Neutrophil (primary cell): Measurements from ENCODE around the gene OSBPL2.

Experiments
- H3K27ac ChIP-seq: fragments of 200-600 bp; sonication (generic); 2 replicates; pipeline ENCODE4 v1.5.1; 2016; ENCODE audit warnings: mild to moderate bottlenecking, moderate library complexity
- H3K27me3 ChIP-seq: fragments of 200-600 bp; sonication (generic); 2 replicates; pipeline ENCODE4 v1.6.0; 2016; ENCODE audit warnings: mild to moderate bottlenecking
- H3K36me3 ChIP-seq: fragments of 200-600 bp; sonication (generic); 2 replicates; pipeline ENCODE4 v1.5.1; 2017
- H3K4me1 ChIP-seq, 2 experiments: fragments of 200-600 bp in 1 of 2; sonication (generic) in 1 of 2; 1 replicate in 1 of 2; 2 replicates in 1 of 2; pipeline versions ENCODE4 v1.5.1 to v1.6.1; 2013 to 2016; ENCODE audit warnings: low read depth in 1 of 2, low read length in 1 of 2, mild to moderate bottlenecking in 1 of 2, moderate library complexity in 1 of 2; ENCODE audit not compliant: control insufficient read depth in 1 of 2, insufficient read depth in 1 of 2
- H3K4me3 ChIP-seq, 2 experiments: fragments of 200-600 bp in 1 of 2; sonication (generic) in 1 of 2; 1 replicate in 1 of 2; 2 replicates in 1 of 2; pipeline ENCODE4 v1.5.1; 2013 to 2016; ENCODE audit warnings: low read depth in 1 of 2, low read length in 1 of 2, mild to moderate bottlenecking in 1 of 2, moderate library complexity in 1 of 2
- H3K9me3 ChIP-seq: fragments of 200-600 bp; sonication (generic); 2 replicates; pipeline ENCODE4 v1.5.1; 2016
- CTCF ChIP-seq: fragments of 200-600 bp; sonication (generic); IDR thresholded peaks from 2 replicates; pipeline ENCODE4 v1.5.1; 2016; ENCODE audit warnings: antibody characterized with exemption

OSBPL2 gene

GRCh38 chr20:62239278-62239879, 1.1 kb downstream of the OSBPL2 start:
- Histone ChIP-seq H3K9me3 (no peaks in the 10 kb centered on the region), H3K27ac (peak overlapping the region; percentile 99), H3K4me1 (peaks cover 62 to 63% of the 10 kb centered on the region in 2 experiments), H3K4me3 (peak overlapping the region; percentile 73 to 90), H3K27me3 (peaks cover 6% of the 10 kb centered on the region), H3K36me3 (peaks cover 21% of the 10 kb centered on the region)
- TF ChIP-seq CTCF = no peak

- Histone ChIP-seq H3K9me3 (no peaks in the 10 kb centered on the region), H3K27me3 (peaks cover 2% of the 10 kb centered on the region), H3K4me1 (peaks cover 69 to 70% of the 10 kb centered on the region in 2 experiments), H3K27ac (peak overlapping the region; percentile 99), H3K4me3 (peak overlapping the region; percentile 73 to 90), H3K36me3 (peaks cover 27% of the 10 kb centered on the region)
- peak; percentile 10 for TF ChIP-seq CTCF
Measured at GRCh38 chr20:62240020-62240685, 1.8 kb downstream of the OSBPL2 start.

GRCh38 chr20:62241506-62241905, 3.2 kb downstream of the OSBPL2 start:
- Histone ChIP-seq H3K9me3 (no peaks in the 10 kb centered on the region), H3K36me3 (peaks cover 38% of the 10 kb centered on the region), H3K27me3 (no peaks in the 10 kb centered on the region), H3K4me1 (peaks cover 74 to 82% of the 10 kb centered on the region in 2 experiments), H3K27ac (peak overlapping the region; percentile 99), H3K4me3 (peak overlapping the region; percentile 46 to 90)
- no peak for TF ChIP-seq CTCF

GRCh38 chr20:62242176-62242575, 3.9 kb downstream of the OSBPL2 start:
- Histone ChIP-seq H3K9me3 (no peaks in the 10 kb centered on the region), H3K4me1 (peaks cover 74 to 86% of the 10 kb centered on the region in 2 experiments), H3K27ac (peak overlapping the region; percentile 99), H3K27me3 (no peaks in the 10 kb centered on the region), H3K36me3 (peaks cover 42% of the 10 kb centered on the region), H3K4me3 (peak overlapping the region; percentile 46 to 90)
- TF ChIP-seq CTCF = no peak

- H3K9me3 ChIP-seq = no peaks in the 10 kb centered on the region
- peaks cover 44% of the 10 kb centered on the region for H3K36me3 ChIP-seq
- H3K4me1 ChIP-seq = peaks cover 67 to 79% of the 10 kb centered on the region in 2 experiments
- no peak for TF ChIP-seq CTCF
- no peak overlapping the region for H3K4me3 ChIP-seq
- peak overlapping the region; percentile 99 for H3K27ac ChIP-seq
- H3K27me3 ChIP-seq = no peaks in the 10 kb centered on the region
Measured at GRCh38 chr20:62243106-62243505, 4.8 kb downstream of the OSBPL2 start.
